ENCODE results near the gene PYGB. TPM values are rescaled to one million over a fixed set of nuclear protein-coding genes. Genes with fewer than 3 reads are reported as not detected.

PYGB gene
- total RNA-seq, 2 experiments from 2014 or later: 26.3 to 27.5 TPM

DNA sequence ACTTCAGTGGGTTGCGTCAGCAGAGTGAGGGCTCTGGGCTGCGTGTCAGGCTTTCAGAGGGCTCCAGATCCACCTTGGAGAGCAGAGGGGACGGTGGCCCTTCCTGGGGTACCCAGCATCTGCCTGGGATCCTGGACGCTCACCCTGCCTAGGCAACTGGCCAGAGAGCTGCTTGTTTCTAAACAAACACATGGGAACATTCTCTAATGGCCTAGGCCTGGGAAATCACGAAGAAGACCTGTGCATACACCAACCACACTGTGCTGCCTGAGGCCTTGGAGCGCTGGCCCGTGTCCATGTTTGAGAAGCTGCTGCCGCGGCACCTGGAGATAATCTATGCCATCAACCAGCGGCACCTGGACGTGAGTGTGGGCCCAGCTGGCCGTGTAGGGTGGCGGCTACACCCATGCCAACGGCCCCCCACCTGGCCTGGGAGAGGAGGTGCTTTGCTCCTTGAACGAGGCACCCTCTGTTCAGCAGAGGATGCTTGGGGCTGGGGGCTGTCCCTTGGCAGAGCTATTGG lies 32.2 kb downstream of the PYGB start:
- H3K36me3 Mint-ChIP-seq (ENCODE audit: low read depth): peaks cover 66% of the 10 kb centered on the region
- Histone ChIP-seq H3K27me3 (ENCODE audit: control insufficient read depth in 1 of 2, insufficient read depth in 2 of 2, low read length in 2 of 2) (no peaks in the 10 kb centered on the region), H3K27ac (ENCODE audit: low read depth in 1 of 2, low read length in 2 of 2) (no peak overlapping the region), H3K36me3 (ENCODE audit: insufficient read depth, low read length) (peaks cover 72% of the 10 kb centered on the region), H3K4me3 (ENCODE audit: low read length) (no peak overlapping the region), H3K9me3 (ENCODE audit: control insufficient read depth in 1 of 2, insufficient read depth in 1 of 2, low read length in 2 of 2) (no peaks in the 10 kb centered on the region), H3K4me1 (ENCODE audit: insufficient read depth, low read length) (no peaks in the 10 kb centered on the region)
- no peaks in the 10 kb centered on the region for H3K27me3 Mint-ChIP-seq
- no peak overlapping the region for H3K27ac Mint-ChIP-seq
- TF ChIP-seq, protein P1, sequence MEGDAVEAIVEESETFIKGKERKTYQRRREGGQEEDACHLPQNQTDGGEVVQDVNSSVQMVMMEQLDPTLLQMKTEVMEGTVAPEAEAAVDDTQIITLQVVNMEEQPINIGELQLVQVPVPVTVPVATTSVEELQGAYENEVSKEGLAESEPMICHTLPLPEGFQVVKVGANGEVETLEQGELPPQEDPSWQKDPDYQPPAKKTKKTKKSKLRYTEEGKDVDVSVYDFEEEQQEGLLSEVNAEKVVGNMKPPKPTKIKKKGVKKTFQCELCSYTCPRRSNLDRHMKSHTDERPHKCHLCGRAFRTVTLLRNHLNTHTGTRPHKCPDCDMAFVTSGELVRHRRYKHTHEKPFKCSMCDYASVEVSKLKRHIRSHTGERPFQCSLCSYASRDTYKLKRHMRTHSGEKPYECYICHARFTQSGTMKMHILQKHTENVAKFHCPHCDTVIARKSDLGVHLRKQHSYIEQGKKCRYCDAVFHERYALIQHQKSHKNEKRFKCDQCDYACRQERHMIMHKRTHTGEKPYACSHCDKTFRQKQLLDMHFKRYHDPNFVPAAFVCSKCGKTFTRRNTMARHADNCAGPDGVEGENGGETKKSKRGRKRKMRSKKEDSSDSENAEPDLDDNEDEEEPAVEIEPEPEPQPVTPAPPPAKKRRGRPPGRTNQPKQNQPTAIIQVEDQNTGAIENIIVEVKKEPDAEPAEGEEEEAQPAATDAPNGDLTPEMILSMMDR (IDR thresholded peaks at IDR 0.05): no peak
- no peak overlapping the region for H3K4me3 Mint-ChIP-seq
- peaks cover 4% of the 10 kb centered on the region for H3K4me1 Mint-ChIP-seq (ENCODE audit: low read depth)
- no peaks in the 10 kb centered on the region for H3K9me3 Mint-ChIP-seq
- intact Hi-C loops (cut with DNase I, micrococcal nuclease): no loop called here
- CTCF ChIA-PET: interaction anchor here (0.8 kb wide), 1 partner anchor 14 kb away, joined by 3 read pairs; no protein-coding TSS in a partner anchor
- peak in 1 of 14 experiments; percentile 23 for DNase-seq
- POLR2A ChIA-PET: interaction anchor here (1.6 kb wide), 1 partner anchor 31 kb away, joined by 4 read pairs; no protein-coding TSS in a partner anchor
- no peak for ATAC-seq (ENCODE audit: poor library complexity)

DNA sequence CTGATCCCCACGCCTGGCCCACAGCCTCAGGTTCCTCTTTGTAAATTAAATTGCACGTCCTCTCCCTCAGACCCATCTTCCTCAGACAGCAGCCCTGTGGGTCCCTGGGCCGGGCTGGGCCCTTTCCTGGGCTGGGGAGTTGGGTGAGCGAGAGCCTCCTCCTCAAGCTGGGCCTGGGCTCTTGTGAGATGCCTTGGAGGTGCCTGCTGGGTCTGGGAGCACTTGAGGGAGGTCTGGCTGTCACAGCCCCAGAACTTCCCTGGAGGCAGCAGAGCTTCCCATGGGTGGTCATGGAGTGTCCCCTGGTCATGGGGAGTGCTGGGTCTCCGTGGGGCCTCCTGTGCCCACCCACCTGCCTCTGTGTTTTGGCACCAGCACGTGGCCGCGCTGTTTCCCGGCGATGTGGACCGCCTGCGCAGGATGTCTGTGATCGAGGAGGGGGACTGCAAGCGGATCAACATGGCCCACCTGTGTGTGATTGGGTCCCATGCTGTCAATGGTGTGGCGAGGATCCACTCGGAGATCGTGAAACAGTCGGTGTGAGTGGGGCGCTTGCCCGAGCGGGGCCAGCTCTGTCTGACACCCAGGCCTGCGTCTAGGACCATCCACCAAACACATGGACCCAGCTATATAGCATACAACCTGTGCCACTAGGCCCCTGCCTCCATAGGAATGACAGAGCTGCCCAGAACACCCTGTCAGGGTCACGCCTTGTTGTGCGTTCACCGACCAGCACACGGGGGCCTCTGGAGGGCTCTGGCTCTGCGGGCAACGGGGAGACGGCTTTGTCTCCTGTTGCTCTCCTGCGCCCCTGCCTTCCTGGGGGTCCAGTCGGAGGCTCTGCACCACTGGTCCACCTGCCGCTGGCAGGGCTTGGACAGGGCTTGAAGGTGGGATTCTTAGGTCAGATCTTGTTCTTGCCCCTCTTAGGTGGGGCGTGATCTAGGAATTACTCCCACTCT lies 33.0 kb downstream of the PYGB start:
- H3K36me3 ChIP-seq (ENCODE audit: insufficient read depth, low read length): peaks cover 77% of the 10 kb centered on the region

GRCh38 chr20:25281541-25281991 lies 33.7 kb downstream of the PYGB start:
- H3K9me3 Mint-ChIP-seq: no peaks in the 10 kb centered on the region
- H3K4me1 ChIP-seq (ENCODE audit: insufficient read depth, low read length): no peaks in the 10 kb centered on the region
- no peak overlapping the region for H3K27ac ChIP-seq (ENCODE audit: low read depth in 1 of 2, low read length in 2 of 2)
- ChIA-PET CTCF (no interaction called here), POLR2A (interaction anchor here (0.7 to 1.6 kb wide), 4 partner anchors 21 to 86 kb away, joined by 3 to 7 read pairs (median 4); partner anchors contain the start of genes ENTPD6 and PYGB)
- H3K27me3 Mint-ChIP-seq: no peaks in the 10 kb centered on the region
- TF ChIP-seq, protein P1 (IDR thresholded peaks at IDR 0.05): no peak
- peak overlapping the region; percentile 54 for H3K27ac Mint-ChIP-seq
- intact Hi-C loops (cut with DNase I, micrococcal nuclease): no loop called here
- DNase-seq (peak in 1 of 14 experiments; percentile 21), ATAC-seq (ENCODE audit: poor library complexity) (no peak)
- H3K36me3 ChIP-seq (ENCODE audit: insufficient read depth, low read length): peaks cover 78% of the 10 kb centered on the region
- H3K4me3 Mint-ChIP-seq: no peak overlapping the region
- H3K36me3 Mint-ChIP-seq (ENCODE audit: low read depth): peaks cover 66% of the 10 kb centered on the region
- H3K4me1 Mint-ChIP-seq (ENCODE audit: low read depth): peaks cover 4% of the 10 kb centered on the region
- H3K27me3 ChIP-seq (ENCODE audit: control insufficient read depth in 1 of 2, insufficient read depth in 2 of 2, low read length in 2 of 2): no peaks in the 10 kb centered on the region
- no peak overlapping the region for H3K4me3 ChIP-seq (ENCODE audit: low read length)
- no peaks in the 10 kb centered on the region for H3K9me3 ChIP-seq (ENCODE audit: control insufficient read depth in 1 of 2, insufficient read depth in 1 of 2, low read length in 2 of 2)

More for the DNA sequence above, 33.0 kb downstream of the PYGB start:
- no peak overlapping the region for H3K27ac Mint-ChIP-seq
- H3K9me3 Mint-ChIP-seq: no peaks in the 10 kb centered on the region
- Histone ChIP-seq H3K9me3 (ENCODE audit: control insufficient read depth in 1 of 2, insufficient read depth in 1 of 2, low read length in 2 of 2) (no peaks in the 10 kb centered on the region), H3K27ac (ENCODE audit: low read depth in 1 of 2, low read length in 2 of 2) (no peak overlapping the region), H3K4me3 (ENCODE audit: low read length) (no peak overlapping the region), H3K4me1 (ENCODE audit: insufficient read depth, low read length) (no peaks in the 10 kb centered on the region), H3K27me3 (ENCODE audit: control insufficient read depth in 1 of 2, insufficient read depth in 2 of 2, low read length in 2 of 2) (no peaks in the 10 kb centered on the region)
- no peaks in the 10 kb centered on the region for H3K27me3 Mint-ChIP-seq
- intact Hi-C loops (cut with DNase I, micrococcal nuclease): no loop called here
- ChIA-PET POLR2A (interaction anchor here (1.6 kb wide), 1 partner anchor 32 kb away, joined by 4 read pairs; no protein-coding TSS in a partner anchor), CTCF (interaction anchor here (0.8 kb wide), 1 partner anchor 14 kb away, joined by 3 read pairs; no protein-coding TSS in a partner anchor)
- ATAC-seq (ENCODE audit: poor library complexity) (no peak), DNase-seq (peak in 1 of 14 experiments; percentile 27)
- peaks cover 66% of the 10 kb centered on the region for H3K36me3 Mint-ChIP-seq (ENCODE audit: low read depth)
- peaks cover 4% of the 10 kb centered on the region for H3K4me1 Mint-ChIP-seq (ENCODE audit: low read depth)
- TF ChIP-seq, protein P1 (IDR thresholded peaks at IDR 0.05): no peak
- H3K4me3 Mint-ChIP-seq: no peak overlapping the region
